Muscle layer of colon (tissue), 2 donors: ENCODE data around the gene MOB3C.

ENCODE experiments used
- H3K27ac ChIP-seq: one replicate; pipeline ENCODE4 v1.7.0; 2013; ENCODE audit warnings: low read depth, mild to moderate bottlenecking, low read length, moderate library complexity
- H3K27me3 ChIP-seq, 2 donors: one replicate each; pipeline ENCODE4 v1.7.0; 2013; ENCODE audit warnings: low read length in 2 of 2, mild to moderate bottlenecking in 2 of 2; ENCODE audit not compliant: insufficient read depth in 2 of 2, control insufficient read depth in 1 of 2
- H3K36me3 ChIP-seq: one replicate; pipeline ENCODE4 v1.7.0; 2013; ENCODE audit warnings: mild to moderate bottlenecking, low read length; ENCODE audit not compliant: insufficient read depth
- H3K4me1 ChIP-seq: one replicate; pipeline ENCODE4 v1.7.0; 2013; ENCODE audit warnings: mild to moderate bottlenecking, low read length; ENCODE audit not compliant: insufficient read depth
- H3K4me3 ChIP-seq, 2 donors: one replicate each; pipeline ENCODE4 v1.7.0; 2013; ENCODE audit warnings: low read length in 2 of 2, low read depth in 1 of 2, mild to moderate bottlenecking in 1 of 2, moderate library complexity in 1 of 2
- H3K9ac ChIP-seq: one replicate; pipeline ENCODE4 v1.7.0; 2013; ENCODE audit warnings: low read length
- H3K9me3 ChIP-seq: one replicate; pipeline ENCODE4 v1.7.0; 2013; ENCODE audit warnings: mild to moderate bottlenecking, low read length
- donor health status: abdominal sarcoma.
- donor health status: Adenocarcinoma of cecum.

The MOB3C gene

DNA sequence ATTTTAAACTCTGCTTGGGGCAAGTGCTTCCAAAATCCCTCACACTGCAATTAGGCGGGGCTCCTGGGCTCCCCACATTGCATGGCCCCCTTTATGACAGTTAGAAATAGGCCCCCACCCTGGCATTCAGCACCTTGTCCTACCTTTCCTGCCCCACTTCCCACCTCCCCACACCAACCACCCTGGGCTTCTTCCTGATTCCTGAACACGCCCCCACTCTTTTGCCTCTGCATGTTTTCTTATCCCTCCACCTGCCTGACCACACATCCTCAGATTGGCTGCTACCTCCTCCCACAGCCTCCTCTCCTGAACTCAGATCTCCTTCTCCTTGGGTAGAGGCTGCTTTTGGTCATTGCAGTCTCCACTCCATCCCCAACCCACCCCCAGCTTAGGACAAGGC lies 1.5 kb downstream of the MOB3C start:
- Histone ChIP-seq H3K36me3 (peaks cover 9% of the 10 kb centered on the region), H3K9me3 (no peaks in the 10 kb centered on the region), H3K27me3 (no peaks in the 10 kb centered on the region), H3K27ac (peak overlapping the region; percentile 95), H3K4me3 (peak overlapping the region; percentile 86 to 93), H3K4me1 (peaks cover 59% of the 10 kb centered on the region), H3K9ac (no peak overlapping the region)

GRCh38 chr1:46614604-46614984 lies 2.0 kb downstream of the MOB3C start:
- Histone ChIP-seq H3K9me3 (no peaks in the 10 kb centered on the region), H3K27me3 (no peaks in the 10 kb centered on the region), H3K9ac (peak overlapping the region; percentile 41), H3K27ac (peak overlapping the region; percentile 82), H3K4me1 (peaks cover 59% of the 10 kb centered on the region), H3K36me3 (peaks cover 14% of the 10 kb centered on the region), H3K4me3 (peak overlapping the region in 1 of 2 donors; percentile 55)

DNA sequence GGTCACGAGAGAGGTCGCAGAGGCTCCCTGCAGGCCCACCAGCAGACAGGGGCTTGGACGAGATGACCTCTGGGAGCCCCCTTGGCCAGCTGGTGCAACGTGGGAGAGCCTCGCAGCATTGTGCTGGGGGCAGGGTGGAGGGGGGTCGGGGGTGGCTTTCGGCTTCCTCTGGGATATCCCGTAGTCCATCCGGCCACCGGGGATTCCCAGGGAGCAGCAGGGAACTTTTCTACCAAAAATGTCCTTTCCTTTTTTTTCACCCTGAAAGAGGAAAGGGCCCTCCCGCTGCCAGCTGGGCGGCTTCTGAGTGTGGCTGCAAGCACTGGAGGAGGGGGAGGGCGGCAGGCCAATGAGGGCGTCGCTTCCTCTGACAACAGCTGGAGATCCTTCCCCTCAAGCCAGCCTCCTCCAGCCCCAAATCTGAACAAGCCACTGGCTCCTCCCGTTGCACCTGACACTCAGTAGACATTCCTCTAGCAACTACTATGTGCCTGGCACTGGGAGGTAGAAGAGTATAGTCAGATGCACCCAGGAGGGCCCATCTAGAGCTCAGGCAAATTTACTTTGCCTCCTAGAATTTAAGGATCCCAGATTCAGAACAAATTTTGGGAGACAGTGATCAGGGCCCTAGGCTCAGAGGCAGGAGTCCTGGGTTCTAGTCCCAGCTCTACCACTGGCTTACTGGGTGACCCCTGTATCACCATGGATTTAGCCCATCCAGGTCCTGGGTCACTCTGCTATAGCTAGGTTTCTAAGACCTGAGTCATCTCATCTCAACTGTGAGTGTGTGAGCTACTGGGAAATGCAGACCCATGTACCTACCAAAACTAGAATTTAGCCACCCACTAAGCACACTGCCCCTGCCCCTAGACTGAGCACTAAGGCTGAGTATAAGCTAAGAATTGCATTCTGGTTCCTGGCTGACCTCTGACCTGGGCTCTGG lies 2.7 kb downstream of the MOB3C start:
- Histone ChIP-seq H3K4me1 (peaks cover 59% of the 10 kb centered on the region), H3K4me3 (peak overlapping the region in 1 of 2 donors; percentile 55), H3K9me3 (no peaks in the 10 kb centered on the region), H3K36me3 (peaks cover 19% of the 10 kb centered on the region), H3K27me3 (no peaks in the 10 kb centered on the region), H3K9ac (peak overlapping the region; percentile 41), H3K27ac (peak overlapping the region; percentile 82)

DNA sequence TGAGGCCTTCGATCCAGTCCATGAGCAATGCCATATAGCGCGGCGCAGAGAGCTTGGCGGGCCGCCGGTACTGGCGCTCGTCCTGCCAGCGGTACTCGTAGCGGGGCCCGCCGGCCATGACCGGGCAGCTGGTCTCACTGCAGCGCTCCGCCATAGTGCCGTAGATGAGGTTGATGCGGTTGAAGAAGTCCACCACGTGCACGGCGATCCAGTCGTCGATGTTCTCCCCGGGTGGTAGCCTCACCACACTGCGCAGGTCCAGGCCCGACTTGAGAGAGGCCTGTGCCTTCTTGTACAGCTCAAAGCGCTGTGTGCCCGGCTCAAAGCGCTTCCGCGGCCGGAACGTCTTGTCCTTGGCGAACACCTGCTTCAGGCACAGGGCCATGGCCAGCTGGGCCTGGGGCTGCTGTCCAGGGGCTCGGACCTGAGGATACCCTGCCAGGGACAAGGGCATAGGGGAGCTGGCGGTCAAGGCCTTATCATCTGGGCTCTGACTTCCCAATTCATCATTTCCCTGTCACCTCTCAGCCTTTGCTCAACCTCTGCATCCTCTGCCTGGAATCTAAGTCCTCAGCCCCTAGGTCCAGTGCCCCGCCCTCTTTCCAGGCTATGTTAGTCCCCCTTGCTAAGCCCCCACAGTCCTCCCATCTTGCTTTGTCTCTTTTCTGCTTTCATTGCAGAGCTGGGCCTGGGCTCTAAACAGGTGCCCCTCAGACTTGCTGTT lies 3.5 kb downstream of the MOB3C start:
- Histone ChIP-seq H3K36me3 (peaks cover 28% of the 10 kb centered on the region), H3K9ac (peak overlapping the region; percentile 41), H3K4me3 (peak overlapping the region in 1 of 2 donors; percentile 55), H3K27me3 (no peaks in the 10 kb centered on the region), H3K9me3 (no peaks in the 10 kb centered on the region), H3K27ac (peak overlapping the region; percentile 82), H3K4me1 (peaks cover 59% of the 10 kb centered on the region)

GRCh38 chr1:46611691-46612221 lies 4.9 kb downstream of the MOB3C start:
- no peaks in the 10 kb centered on the region for H3K9me3 ChIP-seq
- H3K4me1 ChIP-seq = peaks cover 51% of the 10 kb centered on the region
- peaks cover 32% of the 10 kb centered on the region for H3K36me3 ChIP-seq
- H3K27ac ChIP-seq = no peak overlapping the region
- H3K4me3 ChIP-seq = no peak overlapping the region
- H3K27me3 ChIP-seq = no peaks in the 10 kb centered on the region
- no peak overlapping the region for H3K9ac ChIP-seq

DNA sequence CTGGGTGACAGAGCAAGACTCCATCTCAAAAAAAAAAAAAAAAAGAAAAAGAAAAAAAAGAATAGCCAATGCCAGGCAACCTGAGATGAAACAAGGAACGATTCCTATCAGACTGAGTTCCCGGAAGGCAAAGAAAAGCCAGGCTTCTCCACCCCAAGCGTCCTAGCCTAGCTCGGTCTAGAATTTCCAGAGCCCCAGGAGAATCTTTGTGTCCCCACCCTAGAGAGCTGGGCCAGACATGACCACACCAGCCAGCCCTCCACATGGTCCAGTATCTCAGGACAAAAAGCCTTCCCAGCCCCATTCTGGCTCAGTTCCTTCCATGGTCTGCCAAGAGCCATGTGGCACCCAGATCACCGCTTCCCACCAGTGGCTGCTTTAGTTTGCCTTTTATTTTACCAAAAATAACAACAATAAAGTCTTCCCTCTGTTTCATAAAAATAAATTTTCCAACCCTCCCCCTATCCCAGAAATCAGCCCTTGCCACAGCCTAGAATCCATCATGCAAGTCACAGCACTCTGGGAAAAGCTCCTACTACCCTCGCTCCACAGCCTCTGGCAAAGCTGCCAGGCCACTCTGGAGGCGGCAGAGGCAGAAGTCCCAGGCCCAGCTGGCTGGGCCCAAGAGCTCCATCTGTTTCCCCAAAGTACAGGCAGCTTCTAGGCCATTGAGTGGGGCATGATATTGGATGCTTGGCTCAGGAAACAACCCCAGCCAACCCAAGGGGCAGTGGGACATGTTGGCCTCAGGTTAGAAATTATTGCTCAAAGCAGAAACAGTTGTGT lies 9.1 kb downstream of the MOB3C start:
- Histone ChIP-seq H3K4me1 (peaks cover 36% of the 10 kb centered on the region), H3K27ac (no peak overlapping the region), H3K9ac (no peak overlapping the region), H3K36me3 (peaks cover 32% of the 10 kb centered on the region), H3K9me3 (no peaks in the 10 kb centered on the region), H3K27me3 (no peaks in the 10 kb centered on the region), H3K4me3 (no peak overlapping the region)

DNA sequence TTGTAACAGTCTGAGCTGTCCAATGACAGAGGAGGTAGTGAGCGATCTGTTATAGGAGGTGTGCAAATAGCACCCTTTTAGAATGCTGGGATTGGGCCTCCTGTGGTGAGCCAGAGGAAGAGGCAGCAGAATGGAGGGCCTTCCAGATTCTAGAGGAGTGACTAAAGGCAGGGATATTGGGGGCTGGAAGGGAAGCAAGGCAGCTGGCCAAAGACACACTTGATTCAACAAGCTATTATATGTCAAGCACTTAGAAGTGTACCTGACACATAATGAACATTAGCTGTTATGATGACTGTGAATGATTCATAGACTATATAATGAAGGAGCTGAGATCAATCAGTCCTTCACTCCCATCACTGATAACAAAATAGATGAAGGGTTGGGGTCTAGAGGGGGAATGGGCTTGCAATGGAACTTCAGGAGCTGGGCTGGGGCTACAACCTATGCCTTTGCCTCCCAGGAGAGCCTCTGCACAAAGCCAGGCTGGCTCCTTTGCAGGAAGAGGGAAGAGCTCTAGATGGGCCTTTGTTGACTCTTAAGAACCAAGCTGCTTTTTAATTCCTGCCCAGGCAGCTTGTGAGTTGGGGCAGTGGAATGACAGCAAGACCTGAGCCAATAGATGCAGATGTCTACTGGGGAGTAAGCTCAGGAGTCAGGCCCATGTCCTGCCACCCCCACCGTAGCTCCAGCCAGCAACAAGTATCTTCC lies 10.2 kb downstream of the MOB3C start:
- Histone ChIP-seq H3K27ac (no peak overlapping the region), H3K9ac (no peak overlapping the region), H3K36me3 (peaks cover 32% of the 10 kb centered on the region), H3K4me1 (peaks cover 28% of the 10 kb centered on the region), H3K4me3 (no peak overlapping the region), H3K27me3 (no peaks in the 10 kb centered on the region), H3K9me3 (no peaks in the 10 kb centered on the region)

DNA sequence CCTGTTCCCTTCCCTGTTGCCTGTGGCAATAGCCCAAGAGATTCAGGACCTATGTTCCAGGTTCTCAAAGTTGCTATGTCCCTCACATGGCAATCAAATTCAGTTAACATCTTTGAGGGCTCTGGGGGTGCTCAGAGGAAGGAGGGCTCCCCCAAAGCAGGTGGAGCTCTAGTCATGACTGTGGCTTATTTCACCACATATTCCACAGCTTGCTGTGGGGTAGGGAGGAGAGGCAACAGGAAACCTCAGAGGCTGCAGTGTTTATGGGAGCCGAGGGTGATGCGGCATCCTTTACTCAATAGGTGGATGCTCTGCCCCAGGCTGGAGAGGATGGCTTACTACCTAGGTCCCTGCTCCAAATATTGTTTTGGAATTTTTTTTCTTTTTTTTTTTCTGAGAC lies 11.4 kb downstream of the MOB3C start:
- H3K27ac ChIP-seq = no peak overlapping the region
- peaks cover 24% of the 10 kb centered on the region for H3K36me3 ChIP-seq
- no peaks in the 10 kb centered on the region for H3K27me3 ChIP-seq
- H3K4me3 ChIP-seq = no peak overlapping the region
- peaks cover 26% of the 10 kb centered on the region for H3K4me1 ChIP-seq
- H3K9ac ChIP-seq = no peak overlapping the region
- H3K9me3 ChIP-seq = no peaks in the 10 kb centered on the region

GRCh38 chr1:46603858-46604549 lies 12.6 kb downstream of the MOB3C start, which contains the start of gene MKNK1:
TSS of gene MKNK1 (minus strand) at chr1:46604268. CDS start at chr1:46583327, 20,941 bp downstream.
- H3K27me3 ChIP-seq = no peaks in the 10 kb centered on the region
- peak within 1 kb of the TSS; percentile 83 for H3K27ac ChIP-seq
- peaks cover 12% of the 10 kb centered on the region for H3K36me3 ChIP-seq
- peak within 1 kb of the TSS; percentile 86 for H3K4me3 ChIP-seq
- H3K9ac ChIP-seq = peak within 1 kb of the TSS; percentile 75
- H3K9me3 ChIP-seq = no peaks in the 10 kb centered on the region
- peaks cover 38% of the 10 kb centered on the region for H3K4me1 ChIP-seq

DNA sequence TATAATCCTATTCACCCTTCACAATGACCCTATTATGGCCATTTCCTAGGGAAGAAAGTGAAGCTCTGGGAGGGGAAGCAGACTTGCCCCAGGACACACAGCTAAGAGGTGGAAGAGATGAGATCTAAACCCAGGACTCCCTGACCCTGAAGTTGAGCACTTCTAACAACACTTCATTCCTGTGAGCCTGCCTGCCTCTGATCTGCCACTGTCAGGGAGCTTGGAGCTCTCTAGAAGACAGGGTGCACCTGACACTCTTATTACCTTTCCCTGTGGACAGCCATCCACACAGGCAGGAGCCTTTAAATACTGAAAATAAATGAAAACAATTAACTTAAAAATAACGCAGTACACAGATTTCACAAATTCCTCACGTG lies 13.1 kb downstream of the MOB3C start:
- Histone ChIP-seq H3K4me3 (peak overlapping the region; percentile 86), H3K4me1 (peaks cover 43% of the 10 kb centered on the region), H3K9me3 (no peaks in the 10 kb centered on the region), H3K9ac (peak overlapping the region; percentile 75), H3K36me3 (peaks cover 8% of the 10 kb centered on the region), H3K27ac (peak overlapping the region; percentile 83), H3K27me3 (no peaks in the 10 kb centered on the region)
